Measurements from ENCODE around the gene SP3. TPM values are rescaled to one million over a fixed set of nuclear protein-coding genes. Genes with fewer than 3 reads are reported as not detected.
A peak's percentile ranks its signal among the peaks of the same experiment; 100 is the strongest.

The SP3 gene
- polyA plus RNA-seq, 1 donor, result 76.4 TPM

DNA sequence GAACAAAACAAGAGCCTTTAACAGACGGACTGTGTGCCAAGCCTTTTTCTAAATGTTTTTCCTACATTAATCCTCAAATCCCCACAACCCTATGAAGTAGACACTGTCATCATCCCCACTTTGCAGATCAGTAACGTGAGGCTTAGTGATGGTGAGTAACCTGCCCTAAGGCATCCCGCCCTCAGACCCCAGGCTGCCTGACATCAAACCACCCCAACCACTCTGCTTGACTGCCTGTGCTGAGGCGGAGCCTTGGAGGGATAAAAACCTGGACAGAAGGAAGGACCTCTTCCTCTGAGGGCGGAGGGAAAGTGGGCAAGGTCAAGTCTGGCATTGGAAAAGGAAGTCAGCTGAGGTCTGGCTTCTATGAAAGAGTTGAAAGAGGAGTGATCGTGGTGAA lies 104.6 kb downstream of the SP3 start:
- no peak for DNase-seq
- H3K4me1 ChIP-seq (ENCODE audit: control insufficient read depth, insufficient read depth, low read length), result no peaks in the 10 kb centered on the region
- H3K36me3 ChIP-seq (ENCODE audit: control insufficient read depth, insufficient read depth, low read length), result no peaks in the 10 kb centered on the region
- no peaks in the 10 kb centered on the region for H3K27me3 ChIP-seq (ENCODE audit: control insufficient read depth, insufficient read depth, low read length)
- 100% methylated on average over 1 of the region's 6 CpGs for WGBS (ENCODE audit: insufficient coverage, low lambda C conversion rate)
- no peak overlapping the region for H3K4me3 ChIP-seq (ENCODE audit: low read length)
- H3K27ac ChIP-seq (ENCODE audit: low read length), result no peak overlapping the region
- H3K9me3 ChIP-seq (ENCODE audit: control insufficient read depth, low read depth, low read length), result no peaks in the 10 kb centered on the region

GRCh38 chr2:173860082-173860481 lies 105.1 kb downstream of the SP3 start:
- no peaks in the 10 kb centered on the region for H3K27me3 ChIP-seq (ENCODE audit: control insufficient read depth, insufficient read depth, low read length)
- no peaks in the 10 kb centered on the region for H3K9me3 ChIP-seq (ENCODE audit: control insufficient read depth, low read depth, low read length)
- no peak overlapping the region for H3K4me3 ChIP-seq (ENCODE audit: low read length)
- WGBS (ENCODE audit: insufficient coverage, low lambda C conversion rate), result no CpG with 5 or more reads among the region's 2 CpGs
- H3K4me1 ChIP-seq (ENCODE audit: control insufficient read depth, insufficient read depth, low read length), result no peaks in the 10 kb centered on the region
- no peaks in the 10 kb centered on the region for H3K36me3 ChIP-seq (ENCODE audit: control insufficient read depth, insufficient read depth, low read length)
- DNase-seq, result no peak
- no peak overlapping the region for H3K27ac ChIP-seq (ENCODE audit: low read length)

DNA sequence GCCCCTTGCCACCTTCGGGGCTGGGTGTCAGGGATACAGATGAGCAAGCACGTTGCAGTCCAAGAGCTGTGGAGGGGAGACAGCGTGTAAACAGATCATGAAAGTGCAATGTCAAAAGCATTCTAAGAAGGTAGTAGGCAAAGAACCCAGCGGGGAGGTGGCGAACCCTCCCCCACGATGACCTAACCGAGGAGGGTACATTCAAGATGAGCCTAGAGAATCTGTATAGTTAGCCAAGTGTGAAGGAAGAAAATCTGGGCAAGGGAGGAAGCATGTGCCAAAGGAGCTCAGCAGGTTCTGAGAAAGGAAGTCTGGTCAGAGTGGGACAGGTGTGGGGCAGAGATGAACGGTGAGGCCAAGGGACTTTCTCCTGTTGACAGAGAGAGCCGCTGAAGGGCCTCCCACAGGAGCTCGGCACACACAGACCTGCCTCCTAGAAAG lies 106.9 kb downstream of the SP3 start:
- no peaks in the 10 kb centered on the region for H3K27me3 ChIP-seq (ENCODE audit: control insufficient read depth, insufficient read depth, low read length)
- no peaks in the 10 kb centered on the region for H3K9me3 ChIP-seq (ENCODE audit: control insufficient read depth, low read depth, low read length)
- peak in 1 of 2 donors; percentile 12 for DNase-seq
- H3K36me3 ChIP-seq (ENCODE audit: control insufficient read depth, insufficient read depth, low read length), result no peaks in the 10 kb centered on the region
- no peaks in the 10 kb centered on the region for H3K4me1 ChIP-seq (ENCODE audit: control insufficient read depth, insufficient read depth, low read length)
- no CpG with 5 or more reads among the region's 10 CpGs for WGBS (ENCODE audit: insufficient coverage, low lambda C conversion rate)
- H3K4me3 ChIP-seq (ENCODE audit: low read length), result no peak overlapping the region
- H3K27ac ChIP-seq (ENCODE audit: low read length), result no peak overlapping the region
